ENCODE data around the gene PACC1. TPM values are rescaled to one million over a fixed set of nuclear protein-coding genes. Genes with fewer than 3 reads are reported as not detected.

PACC1 gene
- total and polyA plus RNA-seq, 2 donors (not counting 3 experiments of a cell fraction or from before 2014, with no cell fraction given) = 21.0 to 22.3 TPM

DNA sequence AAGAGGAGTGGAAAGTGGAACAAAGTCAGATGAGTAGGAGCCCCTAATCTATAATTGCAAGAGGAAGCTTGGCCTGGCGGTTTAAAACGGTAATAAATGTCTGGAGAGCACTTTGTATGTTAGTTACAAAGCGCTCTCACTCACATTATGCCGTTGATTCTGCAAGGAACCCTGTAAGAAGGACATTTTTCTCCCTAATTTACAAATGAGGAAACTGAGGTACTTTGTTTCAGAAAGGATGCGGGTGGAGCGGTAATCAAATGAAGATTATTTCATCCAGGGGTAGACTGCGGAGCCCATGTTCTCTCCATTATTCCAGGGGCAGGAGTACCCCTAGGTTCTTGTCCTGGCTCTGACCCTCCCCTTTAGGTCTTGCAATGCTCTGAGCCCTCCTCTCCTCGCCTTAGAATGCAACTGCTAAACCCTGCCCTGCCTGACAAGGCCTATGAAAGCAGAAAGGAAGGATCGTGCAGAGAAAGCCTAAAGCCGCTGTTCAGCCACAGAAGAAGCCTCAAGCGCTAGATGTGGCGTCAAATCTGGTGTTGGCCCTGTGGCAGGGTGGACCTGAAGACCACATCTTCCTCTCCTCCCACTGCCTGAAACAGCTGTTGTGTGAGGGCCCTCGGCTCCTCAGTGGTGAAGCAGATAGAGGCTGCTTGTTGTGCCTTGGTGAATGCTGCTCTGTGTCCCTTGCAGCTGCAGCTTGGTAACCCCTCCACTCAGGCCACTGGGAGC is 588 bp upstream of the PACC1 start:
- no peak for DNase-seq (ENCODE audit: low read depth, low spot score)
- BruUV-seq (replicated peaks) = no TSS peak
- no peak for FAIRE-seq
- no peaks in the 10 kb centered on the region for H3K9me3 ChIP-seq (replicated peaks; ENCODE audit: control insufficient read depth, insufficient read depth, low read length)
- peaks cover 6% of the 10 kb centered on the region for H3K4me1 ChIP-seq (ENCODE audit: control insufficient read depth, extremely low read depth, insufficient read depth, low read length)
- peaks cover 0 to 8% of the 10 kb centered on the region in 2 experiments for H3K36me3 ChIP-seq (ENCODE audit: control insufficient read depth in 2 of 2, extremely low read depth in 1 of 2, insufficient read depth in 2 of 2, low read length in 2 of 2)
- H4K20me1 ChIP-seq (replicated peaks; ENCODE audit: control insufficient read depth, extremely low read depth, insufficient read depth, low read length) = no peaks in the 10 kb centered on the region
- H3K4me3 ChIP-seq (replicated peaks in 1 of 3; ENCODE audit: insufficient read depth in 1 of 3, low read depth in 1 of 3, low read length in 3 of 3) = peak overlapping the region in 1 of 3 experiments; percentile 80
- peaks cover under 1 to 1% of the 10 kb centered on the region in 2 experiments for H3K27me3 ChIP-seq (ENCODE audit: control insufficient read depth in 2 of 2, insufficient read depth in 2 of 2, low read length in 2 of 2)
- H3K4me2 ChIP-seq (ENCODE audit: insufficient read depth, low read length) = peak overlapping the region; percentile 45
- intact Hi-C loops (cut with micrococcal nuclease) (loop anchor here (2.0 kb wide), 1 partner anchor 42 kb away; no protein-coding TSS in a partner anchor), dilution Hi-C loops (cut with MboI; ENCODE audit: extremely low pct_ligation_motif_present, low sequenced_read_pairs) (no loop called here)
- no peak overlapping the region for H3K27ac ChIP-seq (ENCODE audit: insufficient read depth, low read depth, low read length)
- H3K79me2 ChIP-seq (ENCODE audit: control insufficient read depth, insufficient read depth, low read length) = peaks cover 7% of the 10 kb centered on the region
- no peaks in the 10 kb centered on the region for H3K9me1 ChIP-seq (replicated peaks; ENCODE audit: control insufficient read depth, extremely low read depth, insufficient read depth, low read length)
- TF ChIP-seq, protein P1, sequence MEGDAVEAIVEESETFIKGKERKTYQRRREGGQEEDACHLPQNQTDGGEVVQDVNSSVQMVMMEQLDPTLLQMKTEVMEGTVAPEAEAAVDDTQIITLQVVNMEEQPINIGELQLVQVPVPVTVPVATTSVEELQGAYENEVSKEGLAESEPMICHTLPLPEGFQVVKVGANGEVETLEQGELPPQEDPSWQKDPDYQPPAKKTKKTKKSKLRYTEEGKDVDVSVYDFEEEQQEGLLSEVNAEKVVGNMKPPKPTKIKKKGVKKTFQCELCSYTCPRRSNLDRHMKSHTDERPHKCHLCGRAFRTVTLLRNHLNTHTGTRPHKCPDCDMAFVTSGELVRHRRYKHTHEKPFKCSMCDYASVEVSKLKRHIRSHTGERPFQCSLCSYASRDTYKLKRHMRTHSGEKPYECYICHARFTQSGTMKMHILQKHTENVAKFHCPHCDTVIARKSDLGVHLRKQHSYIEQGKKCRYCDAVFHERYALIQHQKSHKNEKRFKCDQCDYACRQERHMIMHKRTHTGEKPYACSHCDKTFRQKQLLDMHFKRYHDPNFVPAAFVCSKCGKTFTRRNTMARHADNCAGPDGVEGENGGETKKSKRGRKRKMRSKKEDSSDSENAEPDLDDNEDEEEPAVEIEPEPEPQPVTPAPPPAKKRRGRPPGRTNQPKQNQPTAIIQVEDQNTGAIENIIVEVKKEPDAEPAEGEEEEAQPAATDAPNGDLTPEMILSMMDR (IDR thresholded peaks at IDR 0.05; ENCODE audit: extremely low read depth in 1 of 2, insufficient read depth in 1 of 2, low read depth in 1 of 2, low read length in 2 of 2) = no peak
- TF ChIP-seq EZH2 (IDR thresholded peaks at IDR 0.05; ENCODE audit: borderline replicate concordance, low read depth, low read length, severe bottlenecking) = no peak
- peak overlapping the region; percentile 95 for H2AFZ ChIP-seq (ENCODE audit: low read depth, low read length)
- no peak overlapping the region for H3K9ac ChIP-seq (replicated peaks; ENCODE audit: extremely low read depth, insufficient read depth, low read length)
- ChIA-PET CTCF (interaction anchor here (1.1 kb wide), 1 partner anchor 41 kb away, joined by 10 read pairs; no protein-coding TSS in a partner anchor), POLR2A (no interaction called here)

DNA sequence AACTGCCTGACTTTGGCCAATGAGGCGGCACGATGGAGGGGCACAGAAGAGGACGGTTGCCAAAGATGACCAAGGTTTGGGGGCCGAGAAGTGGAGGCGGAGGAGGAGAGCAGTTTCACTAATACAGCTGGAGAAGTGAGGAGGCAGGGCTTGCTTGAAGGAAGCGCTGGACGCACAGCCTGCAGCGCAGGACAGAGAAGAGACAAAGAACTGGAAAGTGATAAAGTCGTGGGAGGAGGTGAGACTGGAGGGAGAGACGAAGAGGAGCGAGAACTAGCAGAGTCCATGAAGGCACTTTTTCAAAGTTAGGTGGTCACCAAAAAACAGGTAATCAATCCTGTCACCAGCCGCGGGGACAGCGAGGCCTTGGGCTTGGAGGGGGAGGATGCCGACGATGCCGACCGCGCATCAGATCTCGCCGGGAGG is 771 bp downstream of the PACC1 start:
- intact Hi-C loops (cut with micrococcal nuclease) = loop anchor here (2.0 kb wide), 1 partner anchor 43 kb away; no protein-coding TSS in a partner anchor
- DNase-seq (ENCODE audit: low read depth, low spot score) (no peak), FAIRE-seq (peak; percentile 77)
- POLR2A ChIA-PET = no interaction called here
- H3K9me1 ChIP-seq (replicated peaks; ENCODE audit: control insufficient read depth, extremely low read depth, insufficient read depth, low read length) = no peaks in the 10 kb centered on the region
- H3K27me3 ChIP-seq (ENCODE audit: control insufficient read depth in 2 of 2, insufficient read depth in 2 of 2, low read length in 2 of 2) = no peaks in the 10 kb centered on the region
- H3K36me3 ChIP-seq (ENCODE audit: control insufficient read depth in 2 of 2, extremely low read depth in 1 of 2, insufficient read depth in 2 of 2, low read length in 2 of 2) = peaks cover 2 to 15% of the 10 kb centered on the region in 2 experiments
- peaks cover 6% of the 10 kb centered on the region for H3K4me1 ChIP-seq (ENCODE audit: control insufficient read depth, extremely low read depth, insufficient read depth, low read length)
- H3K9ac ChIP-seq (replicated peaks; ENCODE audit: extremely low read depth, insufficient read depth, low read length) = peak overlapping the region; percentile 26
- H2AFZ ChIP-seq (ENCODE audit: low read depth, low read length) = peak overlapping the region; percentile 95
- no TSS peak for BruUV-seq (replicated peaks)
- peaks cover 7% of the 10 kb centered on the region for H3K79me2 ChIP-seq (ENCODE audit: control insufficient read depth, insufficient read depth, low read length)
- peak overlapping the region; percentile 44 to 80 (median 73) for H3K4me3 ChIP-seq (replicated peaks in 1 of 3; ENCODE audit: insufficient read depth in 1 of 3, low read depth in 1 of 3, low read length in 3 of 3)
- no peak overlapping the region for H3K27ac ChIP-seq (ENCODE audit: insufficient read depth, low read depth, low read length)
- dilution Hi-C loops (cut with MboI; ENCODE audit: extremely low pct_ligation_motif_present, low sequenced_read_pairs) = no loop called here
- H4K20me1 ChIP-seq (replicated peaks; ENCODE audit: control insufficient read depth, extremely low read depth, insufficient read depth, low read length) = no peaks in the 10 kb centered on the region
- H3K4me2 ChIP-seq (ENCODE audit: insufficient read depth, low read length) = peak overlapping the region; percentile 83
- CTCF ChIA-PET = no interaction called here
- H3K9me3 ChIP-seq (replicated peaks; ENCODE audit: control insufficient read depth, insufficient read depth, low read length) = no peaks in the 10 kb centered on the region
- TF ChIP-seq MYC (IDR thresholded peaks at IDR 0.05; ENCODE audit: low read depth, low read length) (no peak), POLR2AphosphoS5 (IDR thresholded peaks at IDR 0.05; ENCODE audit: insufficient read depth, low read depth, low read length) (no peak), JUN (IDR thresholded peaks at IDR 0.05; ENCODE audit: borderline replicate concordance, insufficient read depth, insufficient read length, low read depth) (no peak), GATA2 (IDR thresholded peaks at IDR 0.05; ENCODE audit: insufficient read depth, insufficient read length, low read depth, low read length) (no peak), EZH2 (IDR thresholded peaks at IDR 0.05; ENCODE audit: borderline replicate concordance, low read depth, low read length, severe bottlenecking) (no peak), FOS (IDR thresholded peaks at IDR 0.05; ENCODE audit: borderline replicate concordance, insufficient read depth, low read length) (no peak), POLR2A (IDR thresholded peaks at IDR 0.05; ENCODE audit: low read depth, low read length) (no peak)
- TF ChIP-seq, protein P2, sequence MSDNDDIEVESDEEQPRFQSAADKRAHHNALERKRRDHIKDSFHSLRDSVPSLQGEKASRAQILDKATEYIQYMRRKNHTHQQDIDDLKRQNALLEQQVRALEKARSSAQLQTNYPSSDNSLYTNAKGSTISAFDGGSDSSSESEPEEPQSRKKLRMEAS (IDR thresholded peaks at IDR 0.05; ENCODE audit: insufficient read depth, insufficient read length) = no peak
- TF ChIP-seq, protein P1 (IDR thresholded peaks at IDR 0.05; ENCODE audit: extremely low read depth in 1 of 2, insufficient read depth in 1 of 2, low read depth in 1 of 2, low read length in 2 of 2) = no peak
